Activated CD8-positive, alpha-beta memory T cell treated with anti-CD3 and anti-CD28 coated beads, Interleukin-2, amount 50 U/mL, for 24 hours (primary cell): ENCODE data around the gene YPEL2.
A peak's percentile ranks its signal among the peaks of the same experiment; 100 is the strongest.
"Not testable (repeated sequence)": the region's sequence is repeated elsewhere in the genome, so short reads cannot be mapped to it uniquely, and the experiment has no call there.

Experiments used
- DNase-seq: peaks from one replicate; pipeline ENCODE4 v3.0.0-alpha.2; 2020; ENCODE audit errors: extremely low read depth

The YPEL2 gene, protein sequence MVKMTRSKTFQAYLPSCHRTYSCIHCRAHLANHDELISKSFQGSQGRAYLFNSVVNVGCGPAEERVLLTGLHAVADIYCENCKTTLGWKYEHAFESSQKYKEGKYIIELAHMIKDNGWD

GRCh38 chr17:59331129-59331928, at the start of gene YPEL2:
TSS of gene YPEL2 (plus strand) at chr17:59331655. CDS start at chr17:59353410, 21,755 bp downstream.
- peak; percentile 66 for DNase-seq

- DNase-seq, result no peak
Measured at GRCh38 chr17:59284317-59284716, 47.1 kb upstream of the YPEL2 start.

GRCh38 chr17:59287452-59287851, 44.0 kb upstream of the YPEL2 start:
- DNase-seq, result no peak

GRCh38 chr17:59287891-59288290, 43.6 kb upstream of the YPEL2 start:
- DNase-seq, result no peak

DNA sequence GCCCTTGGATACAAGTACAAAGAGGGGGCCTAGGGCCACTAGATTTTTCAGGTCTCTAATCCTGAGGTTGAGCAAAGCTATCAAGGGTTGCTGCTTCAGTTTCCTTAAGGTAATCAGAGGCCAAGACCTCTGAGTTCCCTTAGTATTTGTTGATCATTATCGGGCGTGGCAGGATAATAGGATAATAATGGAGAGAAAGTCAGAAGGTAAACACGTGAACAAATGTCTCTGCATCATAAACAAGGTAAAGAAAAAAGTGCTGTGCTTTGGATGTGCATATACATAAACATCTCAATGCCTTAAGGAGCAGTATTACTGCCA, 41.5 kb upstream of the YPEL2 start:
- no peak for DNase-seq

GRCh38 chr17:59290302-59290998, 41.0 kb upstream of the YPEL2 start:
- not testable (repeated sequence) for DNase-seq

DNA sequence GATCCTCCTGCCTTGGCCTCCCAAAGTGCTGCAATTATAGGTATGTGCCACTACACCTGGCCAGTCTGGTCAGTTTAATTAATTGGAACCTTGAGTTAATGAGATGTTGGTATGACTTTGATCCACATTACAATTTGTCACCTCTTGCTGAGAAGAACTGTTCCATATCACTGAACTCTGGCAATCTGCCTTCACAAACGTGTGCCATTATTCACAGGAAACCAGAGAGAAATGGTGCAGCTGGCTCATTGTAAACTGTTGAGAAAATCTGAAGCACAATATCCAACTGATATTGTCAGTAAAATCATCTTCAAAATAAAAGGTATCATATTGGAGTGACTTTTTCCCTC, 39.3 kb upstream of the YPEL2 start:
- no peak for DNase-seq

DNA sequence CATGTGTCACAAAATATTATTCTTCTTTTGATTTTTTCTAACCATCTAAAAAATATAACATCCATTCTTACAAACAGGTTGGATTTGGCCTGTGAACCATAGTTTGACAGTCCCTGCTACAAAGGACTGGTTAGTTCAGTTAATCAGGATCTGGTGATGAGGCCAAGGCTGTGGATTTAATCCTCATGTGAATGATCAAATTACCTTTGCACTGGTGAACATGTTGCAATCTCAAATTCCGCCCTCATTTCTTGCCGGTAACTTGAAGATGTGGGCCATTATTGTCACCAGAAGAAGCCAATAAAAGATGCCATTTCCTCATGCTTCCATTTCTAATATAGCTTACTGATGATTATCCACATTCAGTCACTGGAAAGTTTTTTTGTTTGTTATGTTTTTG, 35.3 kb upstream of the YPEL2 start:
- no peak for DNase-seq

DNA sequence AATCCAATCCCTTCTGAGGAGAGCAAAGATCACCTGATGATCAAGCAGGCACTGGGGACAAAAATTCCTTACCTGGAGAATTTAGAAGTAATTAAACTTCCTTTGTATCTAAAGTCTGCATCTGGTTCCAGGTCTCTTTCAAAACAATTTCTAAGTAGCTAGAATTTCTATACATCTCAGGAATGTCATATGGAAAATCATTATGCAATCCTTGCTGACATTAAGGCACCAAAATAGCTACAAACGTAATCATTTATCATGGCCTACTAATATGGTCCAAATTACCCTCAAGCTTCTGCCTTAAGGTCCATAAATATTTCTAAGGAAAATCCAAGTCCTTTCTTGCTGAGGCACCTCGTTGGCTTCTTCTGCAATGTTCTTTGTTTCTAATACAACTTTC, 32.9 kb upstream of the YPEL2 start:
- no peak for DNase-seq

GRCh38 chr17:59299400-59300092, 31.9 kb upstream of the YPEL2 start:
- no peak for DNase-seq

- no peak for DNase-seq
Measured at GRCh38 chr17:59300941-59301340, 30.5 kb upstream of the YPEL2 start.

DNA sequence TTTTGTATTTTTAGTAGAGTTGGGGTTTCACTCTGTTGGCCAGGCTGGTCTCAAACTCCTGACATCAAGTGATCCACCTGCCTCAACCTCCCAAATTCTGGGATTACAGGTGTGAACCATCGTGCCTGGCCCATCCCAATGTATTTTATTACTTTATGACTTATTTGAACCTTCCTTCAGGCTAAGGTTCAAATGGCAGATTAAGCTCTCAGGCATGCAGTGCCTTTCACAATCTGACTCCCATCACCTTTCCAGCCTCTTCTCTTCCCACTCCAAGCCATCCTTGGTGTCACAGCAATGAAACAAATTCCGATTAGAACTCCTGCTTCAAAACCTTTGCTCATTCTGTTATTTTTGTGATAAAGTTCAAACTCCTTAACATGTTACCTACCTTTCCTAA, 26.6 kb upstream of the YPEL2 start:
- no peak for DNase-seq

DNA sequence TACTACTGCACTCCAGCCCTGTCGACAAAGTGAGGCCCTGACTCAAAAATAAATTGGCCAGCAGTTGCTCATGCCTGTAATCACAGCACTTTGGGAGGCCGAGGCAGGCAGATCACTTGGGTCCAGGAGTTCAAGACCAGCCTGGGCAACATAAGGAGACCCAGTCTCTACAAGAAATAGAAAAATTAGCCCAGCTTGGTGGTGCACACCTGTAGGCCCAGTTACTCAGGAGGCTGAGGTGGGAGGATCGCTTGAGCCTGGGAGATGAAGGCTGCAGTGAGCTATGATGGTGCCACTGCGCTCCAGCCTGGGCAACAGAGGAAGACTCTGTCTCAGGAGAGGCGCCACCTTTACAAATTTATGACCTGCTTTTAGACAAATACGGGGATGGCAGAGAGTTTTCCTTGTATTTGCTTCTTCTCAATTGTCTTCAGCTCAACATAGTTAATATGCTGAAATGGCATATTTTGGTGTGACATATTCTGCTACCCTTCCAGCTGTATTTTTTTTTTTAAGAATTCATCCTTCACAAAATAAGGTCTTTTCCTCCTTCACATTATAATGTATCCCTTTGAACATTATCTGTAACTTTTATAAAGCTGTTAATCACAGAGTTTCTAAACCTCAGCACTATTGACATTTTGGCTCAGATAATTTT, 21.1 kb upstream of the YPEL2 start:
- DNase-seq, result no peak

- DNase-seq, result no peak
Measured at GRCh38 chr17:59311051-59311468, 20.4 kb upstream of the YPEL2 start.

- DNase-seq, result not testable (repeated sequence)
Measured at GRCh38 chr17:59311521-59311920, 19.9 kb upstream of the YPEL2 start.

DNA sequence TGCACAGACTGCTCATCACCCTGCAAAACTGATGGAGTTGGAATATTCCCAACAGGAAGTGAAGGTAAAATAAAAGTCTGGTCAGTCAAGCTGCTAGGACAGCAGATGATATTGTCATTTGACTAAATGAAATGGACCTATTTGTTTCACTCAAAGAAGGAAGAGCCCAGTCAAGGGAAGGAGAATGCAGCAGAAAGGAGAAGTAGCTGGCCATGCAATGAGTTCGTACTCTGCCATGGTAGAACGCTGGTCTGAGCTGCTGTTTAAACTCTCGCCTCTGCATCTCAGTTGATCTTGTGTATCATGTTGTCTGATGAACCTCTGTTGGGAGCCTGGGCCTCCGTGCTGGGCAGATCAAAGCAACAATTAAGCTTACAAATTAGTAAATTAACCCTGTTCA, 15.6 kb upstream of the YPEL2 start:
- no peak for DNase-seq

GRCh38 chr17:59327121-59327980, 4.1 kb upstream of the YPEL2 start:
- no peak for DNase-seq

GRCh38 chr17:59327981-59328290, 3.5 kb upstream of the YPEL2 start:
- no peak for DNase-seq

GRCh38 chr17:59328601-59329000, 2.9 kb upstream of the YPEL2 start:
- no peak for DNase-seq

DNA sequence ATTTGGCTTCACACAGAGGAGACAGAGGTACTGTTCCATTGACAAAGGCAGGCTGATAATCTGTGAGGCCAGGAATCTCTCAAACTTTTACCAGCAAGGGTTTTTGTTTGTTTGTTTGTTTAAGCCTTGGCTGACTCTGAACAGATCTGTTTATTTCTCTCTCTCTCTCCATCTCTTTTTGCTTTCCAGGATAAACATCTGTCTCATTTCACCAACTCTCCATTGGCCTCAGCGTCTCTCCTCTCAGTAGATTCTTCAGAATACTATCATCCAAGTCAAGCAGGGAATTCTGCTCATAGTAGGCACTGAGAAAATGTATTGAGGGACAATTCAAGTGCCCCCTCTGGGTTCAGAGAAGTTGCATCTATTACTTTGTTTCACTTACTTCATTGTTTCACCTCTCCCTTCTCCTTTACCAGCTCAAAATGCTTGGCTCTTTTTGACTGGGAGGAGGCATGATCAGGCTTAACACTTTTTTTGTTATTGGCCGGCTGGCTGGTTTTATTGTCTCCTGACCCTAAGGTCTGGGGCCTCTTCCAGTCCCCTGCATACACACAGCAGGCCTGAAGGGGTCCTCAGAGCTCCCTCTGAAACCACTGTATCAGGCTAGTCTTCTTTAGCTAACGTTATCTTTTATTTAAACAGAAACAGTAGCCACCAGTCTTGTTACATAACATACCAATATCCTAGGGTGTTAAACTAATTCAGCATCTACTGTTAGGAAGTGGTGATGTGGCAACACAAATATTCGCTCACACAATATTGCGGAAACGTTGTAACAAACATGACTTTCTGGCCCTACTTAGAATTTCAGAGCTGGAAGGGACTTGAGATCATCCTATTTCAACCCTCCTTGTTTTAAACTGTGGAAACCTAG, 2.0 kb upstream of the YPEL2 start:
- DNase-seq, result no peak
